Breast epithelium (tissue), 3 donors: ENCODE data around the gene DUSP3.

Experiments
- CTCF ChIP-seq, 3 donors: fragments of 450-650 bp; IDR thresholded peaks; one replicate each; pipeline ENCODE4 v1.5.1; 2016 to 2017; ENCODE audit warnings: antibody characterized with exemption in 3 of 3, mild to moderate bottlenecking in 3 of 3, moderate library complexity in 3 of 3
- POLR2A ChIP-seq: fragments of 450-650 bp; IDR thresholded peaks from one replicate; pipeline ENCODE4 v1.6.1; 2016; ENCODE audit warnings: antibody characterized with exemption, mild to moderate bottlenecking, moderate library complexity

GRCh38 chr17:43784068-43784467 is 5.3 kb upstream of the DUSP3 start:
- no peak for TF ChIP-seq CTCF (IDR thresholded peaks at IDR 0.05)
- no peak for TF ChIP-seq POLR2A
